Measurements from ENCODE around the gene RASGRF2. TPM values are rescaled to one million over a fixed set of nuclear protein-coding genes. Genes with fewer than 3 reads are reported as not detected.

The RASGRF2 gene
- total RNA-seq, 1 donor from 2014 or later = 2.5 TPM

GRCh38 chr5:81145329-81145935 lies 185.3 kb downstream of the RASGRF2 start:
- no peak for TF ChIP-seq CTCF (IDR thresholded peaks at IDR 0.05; ENCODE audit: unreplicated experiment)
- H3K4me1 Mint-ChIP-seq (ENCODE audit: unreplicated experiment) = peaks cover 2% of the 10 kb centered on the region
- no peak overlapping the region for H3K4me3 Mint-ChIP-seq (ENCODE audit: unreplicated experiment)
- H3K36me3 Mint-ChIP-seq (ENCODE audit: low read depth, unreplicated experiment) = no peaks in the 10 kb centered on the region
- no peaks in the 10 kb centered on the region for H3K9me3 Mint-ChIP-seq (ENCODE audit: unreplicated experiment)
- no peak overlapping the region for H3K27ac Mint-ChIP-seq (ENCODE audit: unreplicated experiment)
- DNase-seq (ENCODE audit: low spot score) = no peak
- peaks cover 3% of the 10 kb centered on the region for H3K27me3 Mint-ChIP-seq (ENCODE audit: unreplicated experiment)

GRCh38 chr5:81146031-81146430 lies 185.9 kb downstream of the RASGRF2 start:
- H3K4me1 Mint-ChIP-seq (ENCODE audit: unreplicated experiment) = peaks cover 2% of the 10 kb centered on the region
- no peak overlapping the region for H3K27ac Mint-ChIP-seq (ENCODE audit: unreplicated experiment)

GRCh38 chr5:81147011-81147885 lies 187.1 kb downstream of the RASGRF2 start:
- no peak for DNase-seq (ENCODE audit: low spot score)
- TF ChIP-seq CTCF (IDR thresholded peaks at IDR 0.05; ENCODE audit: unreplicated experiment) = no peak
- Mint-ChIP-seq H3K27me3 (ENCODE audit: unreplicated experiment) (peaks cover 3% of the 10 kb centered on the region), H3K9me3 (ENCODE audit: unreplicated experiment) (no peaks in the 10 kb centered on the region), H3K4me1 (ENCODE audit: unreplicated experiment) (peaks cover 2% of the 10 kb centered on the region), H3K4me3 (ENCODE audit: unreplicated experiment) (no peak overlapping the region), H3K27ac (ENCODE audit: unreplicated experiment) (no peak overlapping the region), H3K36me3 (ENCODE audit: low read depth, unreplicated experiment) (no peaks in the 10 kb centered on the region)

More at GRCh38 chr5:81146031-81146430, 185.9 kb downstream of the RASGRF2 start:
- no peak for DNase-seq (ENCODE audit: low spot score)
- Mint-ChIP-seq H3K9me3 (ENCODE audit: unreplicated experiment) (no peaks in the 10 kb centered on the region), H3K4me3 (ENCODE audit: unreplicated experiment) (no peak overlapping the region), H3K27me3 (ENCODE audit: unreplicated experiment) (peaks cover 3% of the 10 kb centered on the region), H3K36me3 (ENCODE audit: low read depth, unreplicated experiment) (no peaks in the 10 kb centered on the region)
- no peak for TF ChIP-seq CTCF (IDR thresholded peaks at IDR 0.05; ENCODE audit: unreplicated experiment)

GRCh38 chr5:81147886-81148571 lies 187.9 kb downstream of the RASGRF2 start:
- no peak for TF ChIP-seq CTCF (IDR thresholded peaks at IDR 0.05; ENCODE audit: unreplicated experiment)
- H3K9me3 Mint-ChIP-seq (ENCODE audit: unreplicated experiment) = no peaks in the 10 kb centered on the region
- no peaks in the 10 kb centered on the region for H3K36me3 Mint-ChIP-seq (ENCODE audit: low read depth, unreplicated experiment)
- H3K27ac Mint-ChIP-seq (ENCODE audit: unreplicated experiment) = no peak overlapping the region
- no peak overlapping the region for H3K4me3 Mint-ChIP-seq (ENCODE audit: unreplicated experiment)
- no peak for DNase-seq (ENCODE audit: low spot score)
- H3K27me3 Mint-ChIP-seq (ENCODE audit: unreplicated experiment) = peaks cover 3% of the 10 kb centered on the region
- peaks cover 2% of the 10 kb centered on the region for H3K4me1 Mint-ChIP-seq (ENCODE audit: unreplicated experiment)
